Epithelial cell of prostate (primary cell): ENCODE measurements around the gene SNX4.

Source experiments
- DNase-seq: peaks from one replicate; pipeline ENCODE4 v3.0.0-alpha.2; 2011; ENCODE audit warnings: low read depth, low spot score
- H3K27ac ChIP-seq: fragments of 450-650 bp; 2 replicates; pipeline ENCODE4 v1.5.1; 2017; ENCODE audit warnings: mild to moderate bottlenecking

SNX4 gene

DNA sequence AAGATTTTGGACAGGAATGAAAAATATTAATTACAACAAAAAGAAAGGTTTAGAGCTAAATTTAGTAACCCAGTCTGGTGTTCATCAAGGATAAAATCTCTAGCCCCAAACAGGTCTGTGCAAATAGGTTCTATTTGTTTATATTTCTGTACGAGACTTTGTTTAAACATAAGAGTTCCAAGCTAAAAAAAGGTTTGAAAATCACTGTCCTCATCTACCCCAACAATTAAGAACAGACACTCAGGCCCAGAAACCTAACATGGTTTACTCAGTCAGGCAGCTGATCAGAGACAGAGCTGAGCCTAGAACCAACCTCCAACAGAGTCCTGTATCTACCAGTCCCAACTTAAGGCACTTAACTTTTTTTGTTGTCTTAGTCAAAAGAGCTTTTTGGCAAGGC, 49.3 kb downstream of the SNX4 start:
- no peak for DNase-seq
- H3K27ac ChIP-seq, result no peak overlapping the region

- no peak for DNase-seq
- H3K27ac ChIP-seq, result no peak overlapping the region
Measured at GRCh38 chr3:125462722-125463299, 57.2 kb downstream of the SNX4 start.

DNA sequence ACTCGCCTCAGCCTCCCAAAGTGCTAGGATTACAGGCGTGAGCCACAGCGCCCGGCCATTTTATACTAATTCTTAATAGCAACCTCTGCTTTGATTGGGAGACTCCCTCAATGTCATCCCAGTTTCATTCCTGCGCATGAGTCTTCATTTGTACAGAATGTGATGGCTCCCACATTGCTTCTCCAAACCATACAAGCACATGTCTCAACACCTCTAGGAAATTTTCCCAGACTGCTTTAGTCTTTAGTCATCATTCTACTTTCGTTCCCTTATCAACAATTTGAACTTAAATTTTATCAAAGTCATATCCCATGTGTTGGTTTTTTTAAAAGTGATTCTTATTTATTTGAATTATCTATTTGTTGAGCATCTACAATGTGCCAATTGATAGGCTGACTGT, 58.1 kb downstream of the SNX4 start:
- DNase-seq, result no peak
- H3K27ac ChIP-seq, result no peak overlapping the region

GRCh38 chr3:125460233-125460632, 59.8 kb downstream of the SNX4 start:
- DNase-seq, result no peak
- no peak overlapping the region for H3K27ac ChIP-seq

- DNase-seq, result peak; percentile 27
- no peak overlapping the region for H3K27ac ChIP-seq
Measured at GRCh38 chr3:125443923-125444322, 76.1 kb downstream of the SNX4 start.

DNA sequence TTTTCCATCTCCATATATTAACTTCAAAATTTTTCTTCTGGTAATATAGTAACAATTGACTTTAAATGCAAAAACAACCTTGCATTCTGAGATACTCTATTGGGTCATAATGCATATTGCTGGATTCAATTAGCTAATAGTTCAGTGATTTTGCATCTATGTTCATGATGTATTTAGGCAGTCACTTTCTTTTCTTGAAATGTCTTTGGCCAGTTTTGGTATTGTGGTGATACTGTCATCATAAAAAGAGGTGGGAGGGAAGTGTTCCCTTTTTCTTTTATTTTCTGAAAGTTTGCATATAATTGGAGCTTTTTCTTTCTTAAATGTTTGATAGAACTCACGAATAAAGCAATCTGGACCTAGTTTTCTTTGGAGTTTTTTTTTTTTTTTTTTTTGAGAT, 77.5 kb downstream of the SNX4 start:
- no peak for DNase-seq
- no peak overlapping the region for H3K27ac ChIP-seq

GRCh38 chr3:125440970-125441369, 79.0 kb downstream of the SNX4 start:
- H3K27ac ChIP-seq, result no peak overlapping the region
- no peak for DNase-seq

GRCh38 chr3:125440559-125440955, 79.4 kb downstream of the SNX4 start:
- no peak for DNase-seq
- H3K27ac ChIP-seq, result no peak overlapping the region

- H3K27ac ChIP-seq, result no peak overlapping the region
- DNase-seq, result no peak
Measured at GRCh38 chr3:125437631-125438435, 82.2 kb downstream of the SNX4 start.

DNA sequence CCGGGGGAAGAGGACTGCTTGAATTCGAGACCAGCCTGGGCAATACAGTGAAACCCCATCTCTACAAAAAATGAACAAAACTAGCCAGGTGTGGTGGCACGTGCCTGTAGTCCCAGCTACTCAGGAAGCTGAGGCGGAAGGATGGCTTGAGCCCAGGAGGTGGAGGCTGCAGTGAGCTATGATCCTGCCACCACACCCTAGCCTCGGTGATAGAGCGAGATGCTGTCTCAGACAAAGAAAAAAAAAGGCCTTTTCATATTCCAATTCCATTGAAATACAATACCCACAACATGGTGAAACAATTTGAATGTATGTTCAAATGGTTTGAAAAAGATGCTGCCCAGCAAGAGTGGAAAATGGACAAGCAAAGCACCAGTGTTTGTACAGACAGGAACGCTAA, 83.1 kb downstream of the SNX4 start:
- no peak for DNase-seq
- no peak overlapping the region for H3K27ac ChIP-seq

GRCh38 chr3:125435231-125435630, 84.8 kb downstream of the SNX4 start:
- DNase-seq, result no peak
- H3K27ac ChIP-seq, result no peak overlapping the region

DNA sequence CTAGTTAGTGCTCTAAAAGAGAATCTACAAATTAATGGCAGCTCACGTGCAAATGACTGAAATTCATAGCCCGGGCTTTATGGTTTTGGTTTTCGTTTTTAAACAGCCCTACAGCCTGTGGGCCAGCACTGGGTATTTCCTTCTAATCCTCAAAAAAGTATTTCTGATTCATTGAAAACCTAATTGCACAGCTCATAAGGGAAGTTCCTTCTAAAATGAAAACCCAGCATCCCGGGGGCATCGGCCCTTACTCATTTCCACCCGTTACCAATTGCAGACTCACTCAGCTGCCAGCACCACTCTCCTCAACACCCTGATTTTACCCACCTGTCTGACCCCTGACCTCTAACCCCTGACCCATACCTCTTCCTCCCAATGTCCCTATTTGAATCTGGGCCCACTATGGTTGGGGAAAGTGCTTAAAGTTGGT, 85.4 kb downstream of the SNX4 start:
- no peak for DNase-seq
- no peak overlapping the region for H3K27ac ChIP-seq

- peak; percentile 71 for DNase-seq
- no peak overlapping the region for H3K27ac ChIP-seq
Measured at GRCh38 chr3:125433611-125434041, 86.4 kb downstream of the SNX4 start.

GRCh38 chr3:125433091-125433534, 86.9 kb downstream of the SNX4 start:
- no peak for DNase-seq
- H3K27ac ChIP-seq, result no peak overlapping the region

DNA sequence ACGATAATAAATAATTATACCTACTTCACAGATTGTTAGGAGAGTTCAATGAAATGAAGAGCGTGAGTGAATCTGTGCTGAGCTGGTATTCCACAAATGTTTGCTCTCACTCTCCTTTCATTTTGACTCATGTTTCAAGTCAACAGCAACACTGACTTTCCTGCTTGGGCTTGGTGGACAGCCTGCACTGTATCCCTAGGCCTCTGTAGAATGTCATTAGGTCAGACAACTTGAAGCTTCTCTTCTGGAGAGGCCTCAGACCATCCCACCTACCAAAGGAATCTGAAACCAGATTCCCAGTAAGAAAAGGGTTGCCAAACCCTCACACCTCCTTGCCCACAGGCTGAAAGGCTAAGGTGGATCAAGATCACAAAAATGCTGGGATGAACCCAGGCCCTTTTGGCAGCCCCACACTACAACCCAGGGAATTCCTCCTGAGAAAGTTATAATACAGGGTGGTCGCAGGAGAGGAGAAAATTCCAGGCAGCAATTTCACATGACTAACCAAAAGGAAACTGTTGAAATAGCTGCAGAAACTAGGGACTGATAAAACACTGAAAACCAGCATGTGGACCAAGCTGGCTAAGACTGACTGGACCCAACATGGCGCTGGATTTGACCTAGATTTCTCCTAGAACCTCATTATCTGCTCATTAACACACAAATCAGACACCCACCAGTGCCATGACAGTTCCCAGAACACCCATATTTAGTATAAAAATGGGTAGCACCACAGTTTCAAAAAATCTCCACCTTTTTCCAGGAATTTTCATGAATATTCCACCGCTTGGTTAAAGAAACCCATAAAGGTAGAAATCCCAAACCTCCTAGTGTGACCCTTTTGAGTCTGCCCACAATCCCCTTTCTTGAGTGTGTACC, 87.9 kb downstream of the SNX4 start:
- no peak overlapping the region for H3K27ac ChIP-seq
- DNase-seq, result no peak

GRCh38 chr3:125431391-125431790, 88.6 kb downstream of the SNX4 start:
- H3K27ac ChIP-seq, result no peak overlapping the region
- no peak for DNase-seq

- H3K27ac ChIP-seq, result no peak overlapping the region
- DNase-seq, result no peak
Measured at GRCh38 chr3:125428216-125428830, 91.7 kb downstream of the SNX4 start.

- no peak overlapping the region for H3K27ac ChIP-seq
- no peak for DNase-seq
Measured at GRCh38 chr3:125418306-125418705, 101.7 kb downstream of the SNX4 start.

DNA sequence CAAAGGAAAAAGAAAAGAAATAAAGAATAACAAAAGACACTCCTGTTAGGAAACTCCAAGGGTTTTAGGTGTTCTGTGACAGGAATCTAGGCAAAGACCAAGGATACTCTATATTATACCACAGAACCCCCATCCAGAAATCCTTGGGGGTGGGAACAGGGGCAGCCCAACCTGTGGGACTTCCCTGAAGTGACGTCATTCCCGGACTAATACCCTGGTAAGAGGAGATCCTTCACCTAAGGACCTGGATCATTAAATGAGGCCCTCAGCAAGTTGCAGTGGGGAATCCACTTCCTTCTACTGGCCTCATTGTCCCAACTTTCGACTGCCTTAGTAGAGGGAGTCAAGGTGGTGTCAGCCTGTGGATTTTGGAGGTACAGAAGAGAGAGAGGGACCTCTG, 103.8 kb downstream of the SNX4 start:
- no peak overlapping the region for H3K27ac ChIP-seq
- DNase-seq, result no peak

GRCh38 chr3:125414669-125415068, 105.3 kb downstream of the SNX4 start:
- H3K27ac ChIP-seq, result no peak overlapping the region
- DNase-seq, result no peak

DNA sequence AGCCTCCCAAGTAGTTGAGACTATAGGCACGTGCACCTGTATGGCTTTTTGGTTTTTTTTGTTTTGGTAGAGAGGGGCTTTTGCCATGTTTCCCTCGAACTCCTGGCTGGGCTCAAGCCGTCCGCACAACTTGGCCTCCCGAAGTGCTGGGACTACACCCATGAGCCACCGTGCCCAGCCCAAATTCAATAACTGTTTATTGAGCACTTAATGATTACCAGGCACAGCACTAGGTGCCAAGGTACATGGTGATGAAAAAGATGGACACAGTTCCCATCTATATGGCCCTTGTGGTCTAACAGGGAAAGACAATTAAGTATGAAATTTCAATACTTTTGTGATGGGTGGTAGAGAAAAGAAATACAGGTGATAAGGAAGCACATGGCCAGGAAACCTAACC, 109.1 kb downstream of the SNX4 start:
- no peak for DNase-seq
- no peak overlapping the region for H3K27ac ChIP-seq
